Esophagus mucosa (tissue), 1 donor: Measurements from ENCODE around the gene GNPDA2. TPM values are rescaled to one million over a fixed set of nuclear protein-coding genes. Genes with fewer than 3 reads are reported as not detected.
"Not testable (repeated sequence)": the region's sequence is repeated elsewhere in the genome, so short reads cannot be mapped to it uniquely, and the experiment has no call there.

Experiments
- ATAC-seq: fragments of 200-7000 bp; cut with Tn5 transposase; one replicate; pipeline ENCODE4 v1.9.1; 2020
- total RNA-seq: library from RNA; stranded (reverse); gene quantifications from one replicate; pipeline ENCODE4 v1.2.4, GENCODE V29; 2023
- donor health status: DM: yes; HTN: yes; CAD: no.

Gene GNPDA2
- total RNA-seq = 4.9 TPM

GRCh38 chr4:44726038-44726871 lies at the start of gene GNPDA2:
Gene GNPDA2, minus strand, starts transcription at chr4:44726556. Its CDS starts 4,349 bp downstream, at chr4:44722207.
- ATAC-seq = peak; percentile 93

- no peak for ATAC-seq
Measured at GRCh38 chr4:44772340-44772739, 46.0 kb upstream of the GNPDA2 start.

DNA sequence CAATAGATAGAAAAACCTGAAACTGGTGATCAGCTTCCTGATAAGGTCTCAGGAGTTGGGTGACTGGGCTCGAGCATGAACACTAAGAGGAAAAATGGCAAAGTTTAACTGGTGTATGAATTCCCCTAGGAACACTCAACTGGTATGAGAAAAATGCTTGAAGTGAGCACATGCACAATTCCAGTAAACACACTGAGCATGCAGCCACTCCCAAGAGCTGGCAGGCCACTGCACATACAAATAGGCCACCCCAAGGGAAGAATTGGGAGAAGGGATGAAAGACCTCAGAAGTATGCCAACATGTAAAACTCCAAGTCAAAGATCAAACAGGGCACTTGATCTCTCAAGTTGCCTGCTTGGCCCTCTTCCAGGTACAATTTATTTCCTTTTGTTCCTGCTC lies 45.4 kb upstream of the GNPDA2 start:
- no peak for ATAC-seq

DNA sequence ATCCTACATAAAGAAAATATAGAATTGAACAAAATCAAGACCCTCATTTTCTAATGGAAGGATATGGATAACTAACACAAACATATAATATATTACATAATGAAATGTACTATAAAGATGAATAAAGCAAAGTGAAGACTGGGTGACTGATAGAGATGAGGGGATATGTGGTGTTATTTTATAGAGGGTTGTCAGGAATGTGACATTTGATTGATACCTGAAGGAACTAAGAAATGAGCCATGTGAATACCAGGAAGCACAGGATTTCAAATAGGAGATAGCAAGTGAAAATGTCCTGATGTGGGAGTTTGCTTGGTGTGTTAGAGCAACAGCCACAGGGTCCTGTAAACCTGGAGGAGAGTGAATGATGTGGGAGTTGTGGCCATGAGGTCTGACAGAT lies 40.1 kb upstream of the GNPDA2 start:
- no peak for ATAC-seq

GRCh38 chr4:44765116-44765515 lies 38.8 kb upstream of the GNPDA2 start:
- ATAC-seq = no peak

DNA sequence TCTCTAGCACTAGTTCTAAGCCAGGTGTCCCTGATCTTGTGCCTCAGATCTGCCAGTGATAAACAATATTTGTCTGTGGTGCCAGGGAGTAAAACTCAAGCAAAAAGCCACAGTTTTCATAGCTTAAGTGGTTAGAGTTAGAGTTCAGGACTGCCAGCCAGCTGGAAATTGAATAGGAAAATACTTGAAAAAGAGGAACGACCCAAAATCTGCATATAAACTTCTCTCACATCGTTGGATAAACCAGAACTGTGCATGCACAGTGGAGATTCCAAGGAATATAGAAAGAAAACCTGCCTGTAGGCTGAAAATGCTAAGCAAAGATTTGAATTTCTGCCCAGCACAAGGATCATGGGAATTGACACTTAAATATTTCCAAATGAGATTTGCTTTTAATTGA lies 35.0 kb upstream of the GNPDA2 start:
- ATAC-seq = no peak

- no peak for ATAC-seq
Measured at GRCh38 chr4:44760142-44760898, 34.0 kb upstream of the GNPDA2 start.

GRCh38 chr4:44756559-44756958 lies 30.2 kb upstream of the GNPDA2 start:
- ATAC-seq = no peak

- ATAC-seq = no peak
Measured at GRCh38 chr4:44740201-44740600, 13.8 kb upstream of the GNPDA2 start.

DNA sequence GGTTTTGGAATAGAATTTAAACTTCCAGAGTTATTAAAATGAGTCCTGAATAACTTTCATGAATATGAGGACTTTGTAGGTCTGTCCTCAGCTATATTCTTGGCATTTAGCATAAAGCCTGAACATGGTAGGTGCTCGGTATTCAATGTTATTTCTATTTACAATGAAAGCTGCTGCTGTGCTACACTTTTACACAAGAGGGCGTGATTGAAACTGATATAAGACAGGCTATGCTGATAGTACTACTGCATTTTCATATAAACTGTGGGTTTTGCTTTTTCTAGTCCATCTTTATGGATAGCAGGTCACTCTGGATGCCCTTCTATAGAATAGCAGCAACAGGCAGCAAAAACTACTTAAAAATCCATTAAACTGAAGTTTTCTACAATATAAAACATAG lies 12.3 kb upstream of the GNPDA2 start:
- no peak for ATAC-seq

GRCh38 chr4:44736900-44737299 lies 10.5 kb upstream of the GNPDA2 start:
- ATAC-seq = no peak

DNA sequence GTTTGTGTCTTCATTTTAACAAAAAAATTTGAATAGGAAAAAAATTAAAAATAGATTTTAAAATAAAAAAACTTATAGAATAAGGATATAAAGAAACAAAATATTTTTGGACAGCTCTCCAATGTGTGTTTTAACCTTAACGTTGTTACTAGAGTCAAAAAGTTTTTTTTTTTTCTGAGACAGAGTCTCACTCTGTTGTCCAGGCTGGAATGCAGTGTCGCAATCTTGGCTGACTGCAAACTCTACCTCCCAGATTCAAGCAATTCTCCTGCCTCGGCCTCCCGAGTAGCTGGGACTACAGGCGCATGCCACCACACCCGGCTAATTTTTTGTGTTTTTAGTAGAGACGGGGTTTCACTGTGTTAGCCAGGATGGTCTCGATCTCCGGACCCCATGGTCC lies 2.3 kb upstream of the GNPDA2 start:
- ATAC-seq = not testable (repeated sequence)

DNA sequence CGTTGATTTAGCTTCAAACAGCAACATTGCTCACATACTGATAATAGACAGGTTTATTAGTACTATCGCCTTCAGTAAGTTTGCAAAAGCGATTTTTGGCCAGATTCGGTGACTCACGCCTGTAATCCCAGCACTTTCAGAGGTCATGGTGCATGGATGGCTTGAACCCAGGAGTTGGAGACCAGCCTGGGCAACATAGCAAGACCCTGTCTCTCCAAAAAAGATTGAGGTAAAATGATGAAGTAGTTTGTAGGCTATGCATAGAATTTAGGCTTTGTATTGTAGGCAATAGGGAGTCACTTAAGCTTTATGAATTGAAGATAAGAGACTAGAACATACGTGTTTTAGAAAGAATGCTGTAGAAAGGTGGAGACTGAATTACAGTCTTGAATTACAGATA lies 1.1 kb upstream of the GNPDA2 start:
- ATAC-seq = no peak

- peak; percentile 27 for ATAC-seq
Measured at GRCh38 chr4:44725726-44726037, 674 bp downstream of the GNPDA2 start.

DNA sequence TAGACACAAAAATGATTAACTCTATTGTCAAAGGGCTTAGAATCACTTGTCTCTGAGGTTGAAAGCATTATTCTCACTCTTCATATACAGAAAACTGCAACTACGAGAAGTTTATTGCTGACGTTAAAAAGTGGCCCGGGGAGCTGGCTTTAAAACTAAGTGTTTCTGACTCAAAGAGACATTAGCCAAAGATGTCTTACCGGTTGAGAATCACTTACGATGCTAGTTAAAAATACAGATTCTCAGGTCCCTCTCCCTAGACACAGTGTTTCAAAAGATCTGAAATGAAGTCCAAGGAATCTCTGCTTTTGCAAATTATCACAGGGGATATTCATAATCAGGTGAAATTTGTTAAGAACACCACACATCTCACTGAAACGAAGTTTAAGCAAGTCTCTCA lies 1.2 kb downstream of the GNPDA2 start:
- no peak for ATAC-seq

DNA sequence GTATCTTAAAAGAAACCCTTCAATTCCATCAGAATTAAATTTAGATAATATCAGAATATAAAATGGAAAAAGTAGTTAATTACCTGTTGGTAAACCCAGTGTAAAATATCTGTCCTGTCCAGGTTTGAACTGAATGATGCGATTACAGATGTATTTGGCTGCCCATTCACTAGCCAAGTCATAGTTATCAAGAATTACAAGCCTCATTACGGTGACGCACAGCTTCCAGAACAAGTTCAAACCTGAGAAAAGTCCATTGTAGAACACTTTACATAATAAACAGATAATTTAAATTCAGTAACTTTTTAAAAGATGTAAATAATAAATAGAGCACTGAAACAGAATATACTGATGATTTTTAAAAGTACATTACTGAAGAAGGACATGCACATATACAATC lies 4.4 kb downstream of the GNPDA2 start:
- no peak for ATAC-seq

DNA sequence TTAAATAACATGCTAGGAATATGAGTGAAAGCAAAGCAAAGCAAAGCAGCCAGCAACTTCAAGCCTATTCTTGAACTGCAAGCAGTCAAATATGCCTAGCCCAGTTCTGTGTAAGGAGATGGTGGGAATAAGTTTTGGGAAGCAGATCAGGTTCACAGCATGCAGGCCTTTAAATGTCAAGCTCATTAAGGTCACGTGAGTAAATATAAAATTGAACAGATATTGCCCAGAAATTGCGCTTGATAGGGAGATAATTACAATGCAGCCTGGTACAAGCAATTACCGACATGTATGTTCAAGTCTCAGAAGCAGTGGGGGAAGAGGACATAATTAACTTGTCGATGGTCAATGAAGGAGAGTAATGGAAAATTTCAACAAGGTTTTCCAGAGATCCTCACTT lies 6.0 kb downstream of the GNPDA2 start:
- no peak for ATAC-seq

DNA sequence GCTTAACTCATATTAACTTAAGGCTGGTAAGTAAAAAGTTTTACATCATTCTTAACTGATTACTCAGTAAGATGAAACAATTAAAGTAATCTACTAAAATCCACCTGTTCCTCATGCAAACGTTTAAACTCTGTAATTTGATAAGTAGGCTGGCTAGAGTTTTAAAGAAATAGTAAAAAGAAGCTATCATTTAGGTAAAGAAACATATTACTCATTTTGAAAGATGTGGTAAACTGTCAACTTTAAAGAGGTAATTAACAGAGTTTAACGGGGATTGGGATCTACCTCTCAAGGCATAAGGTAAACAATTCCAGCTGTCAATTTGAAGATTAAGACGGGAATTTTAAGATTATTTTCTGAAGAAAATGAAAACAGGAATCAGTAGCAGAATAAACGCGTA lies 9.8 kb downstream of the GNPDA2 start:
- no peak for ATAC-seq

DNA sequence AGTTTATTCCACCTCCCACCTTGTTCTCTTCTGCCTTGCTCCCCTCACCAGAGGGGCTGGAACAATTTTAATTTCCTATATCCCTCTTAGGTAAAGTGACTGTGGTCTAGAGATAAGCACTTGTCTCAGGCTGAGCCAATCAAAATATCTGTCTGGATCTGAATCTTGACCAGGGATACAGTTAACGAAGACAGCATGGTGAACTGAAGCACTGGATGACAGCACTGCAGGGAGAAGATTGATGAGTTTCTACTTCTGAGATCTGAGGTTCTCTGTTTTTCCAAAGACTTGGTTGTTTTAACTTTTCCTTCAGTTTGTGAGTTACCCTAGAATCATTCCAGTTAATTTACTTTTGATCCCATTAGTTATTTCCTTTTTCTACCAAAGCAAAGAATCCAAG lies 13.2 kb downstream of the GNPDA2 start:
- ATAC-seq = no peak

- ATAC-seq = no peak
Measured at GRCh38 chr4:44704673-44705072, 21.7 kb downstream of the GNPDA2 start.

DNA sequence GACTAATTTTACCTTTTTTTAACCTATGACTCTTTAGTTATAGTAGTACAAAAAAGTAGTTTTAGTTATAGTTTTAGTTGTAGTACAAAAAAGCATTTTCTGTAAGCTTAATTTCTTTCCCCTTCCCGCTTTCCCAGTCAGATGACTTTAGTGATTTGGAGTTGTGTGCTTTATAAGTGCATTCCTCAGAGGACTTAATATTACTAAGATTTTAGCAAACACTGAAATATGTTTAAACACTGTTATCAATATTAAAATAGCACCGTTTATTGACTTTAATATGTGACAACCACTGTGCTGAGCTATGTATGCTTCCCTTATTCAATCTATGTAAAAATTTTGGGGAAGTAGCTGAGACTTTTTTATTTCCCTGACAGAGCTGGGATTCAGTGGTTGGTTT lies 25.3 kb downstream of the GNPDA2 start:
- ATAC-seq = no peak

- no peak for ATAC-seq
Measured at GRCh38 chr4:44700427-44700826, 25.9 kb downstream of the GNPDA2 start.

DNA sequence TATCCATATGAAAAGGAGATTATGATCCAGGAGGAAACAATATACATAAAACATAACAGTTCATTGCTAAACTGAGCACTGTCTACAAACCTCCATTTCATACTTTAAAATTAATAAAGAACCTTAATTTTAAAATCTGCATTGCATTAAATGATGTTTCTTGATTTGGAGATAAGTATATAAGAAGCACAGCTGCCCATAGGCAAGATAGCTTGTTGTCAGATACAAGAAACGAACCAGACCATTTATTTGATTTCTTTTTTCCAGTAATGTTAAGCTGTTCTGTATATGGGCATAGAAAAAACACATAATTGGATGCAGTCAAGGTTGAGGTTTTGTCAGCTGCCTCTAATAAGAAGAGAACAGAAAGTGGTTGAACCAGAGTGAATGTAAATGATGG lies 41.7 kb downstream of the GNPDA2 start:
- no peak for ATAC-seq

DNA sequence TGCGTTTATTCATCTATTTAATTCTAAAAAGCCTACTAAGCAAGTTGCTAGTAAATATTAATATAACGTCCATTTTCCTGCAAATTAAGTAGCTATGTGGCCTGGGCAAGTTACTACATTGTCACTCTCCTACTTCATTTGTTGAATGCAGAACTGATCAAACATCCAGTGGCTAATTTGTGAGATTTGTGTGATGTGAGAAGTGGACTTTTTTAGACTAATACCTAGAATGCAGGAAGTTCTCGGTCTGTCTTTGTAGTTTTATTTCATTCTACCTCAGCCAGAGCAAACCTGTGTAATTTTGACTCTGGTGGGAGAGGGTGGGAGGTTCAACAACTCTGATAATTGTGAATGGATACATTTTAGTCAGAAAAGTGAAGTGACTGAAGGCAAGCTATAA lies 47.3 kb downstream of the GNPDA2 start:
- ATAC-seq = no peak
